C4-2B (cell line): ENCODE data around the gene ABCA4.

ENCODE experiments used
- H3K27ac ChIP-seq: fragments of 450-650 bp; 2 replicates; pipeline ENCODE4 v1.5.1; 2017
- CTCF ChIP-seq: fragments of 450-650 bp; conservative IDR thresholded peaks from 2 replicates; pipeline ENCODE4 v1.5.1; 2017; ENCODE audit warnings: mild to moderate bottlenecking
- ZFX ChIP-seq: fragments of 450-650 bp; IDR thresholded peaks from 2 replicates; pipeline ENCODE4 v1.6.1; 2017

ABCA4 gene

GRCh38 chr1:93988634-93989350 is 132.2 kb downstream of the ABCA4 start:
- H3K27ac ChIP-seq: no peak overlapping the region
- TF ChIP-seq ZFX (no peak), CTCF (no peak)

GRCh38 chr1:93981274-93981667 is 139.7 kb downstream of the ABCA4 start:
- no peak for TF ChIP-seq CTCF
- no peak for TF ChIP-seq ZFX
- no peak overlapping the region for H3K27ac ChIP-seq

DNA sequence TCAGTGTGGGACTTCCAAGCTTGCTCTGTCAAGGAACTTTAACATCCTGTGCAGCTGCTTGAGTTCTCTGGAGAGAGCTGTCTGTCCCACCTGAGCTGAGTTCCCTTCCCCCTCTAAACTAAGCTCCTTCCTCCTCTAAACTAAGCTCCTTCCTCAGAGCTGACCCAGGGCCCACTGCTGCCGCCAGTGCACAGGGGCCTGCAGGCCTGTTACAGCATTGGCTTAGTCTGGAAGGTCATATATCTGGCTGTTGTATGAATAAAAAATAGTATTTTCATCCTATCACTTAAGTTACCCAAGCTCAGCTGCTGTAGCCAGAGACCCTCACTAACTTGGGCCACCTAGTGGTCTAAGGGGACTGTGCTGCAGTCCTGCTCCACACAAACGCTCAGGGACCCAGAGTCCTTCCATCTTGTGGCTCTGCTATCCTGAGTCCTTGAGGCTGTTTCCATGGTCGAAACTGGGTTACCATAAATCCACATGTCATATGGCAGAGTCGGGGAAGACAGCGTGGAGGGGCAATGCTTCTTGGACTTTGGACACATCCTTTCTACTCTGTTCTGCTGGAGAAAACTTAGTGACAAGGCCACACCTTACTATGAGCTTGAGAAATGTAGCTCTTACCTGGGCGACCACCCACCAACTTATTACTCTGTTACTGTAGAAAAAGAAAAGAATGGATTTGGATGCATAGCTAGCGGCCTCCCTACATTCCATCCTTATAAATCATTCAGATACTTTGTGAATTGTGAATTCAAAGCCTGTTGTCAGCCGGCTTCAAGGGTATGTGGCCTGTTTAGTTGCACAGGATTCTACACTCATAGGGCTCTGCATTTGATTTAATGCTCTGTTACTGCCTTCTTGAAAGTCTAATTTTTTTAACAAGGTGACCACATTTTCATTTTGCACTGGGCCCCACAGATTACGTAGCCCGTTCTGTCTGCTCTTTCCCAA is 140.4 kb downstream of the ABCA4 start:
- H3K27ac ChIP-seq: no peak overlapping the region
- TF ChIP-seq CTCF: peak; percentile 28
- no peak for TF ChIP-seq ZFX

GRCh38 chr1:93979718-93980319 is 141.1 kb downstream of the ABCA4 start:
- H3K27ac ChIP-seq: no peak overlapping the region
- TF ChIP-seq ZFX (no peak), CTCF (no peak)

GRCh38 chr1:93979040-93979717 is 141.8 kb downstream of the ABCA4 start:
- H3K27ac ChIP-seq: no peak overlapping the region
- TF ChIP-seq CTCF (no peak), ZFX (no peak)

DNA sequence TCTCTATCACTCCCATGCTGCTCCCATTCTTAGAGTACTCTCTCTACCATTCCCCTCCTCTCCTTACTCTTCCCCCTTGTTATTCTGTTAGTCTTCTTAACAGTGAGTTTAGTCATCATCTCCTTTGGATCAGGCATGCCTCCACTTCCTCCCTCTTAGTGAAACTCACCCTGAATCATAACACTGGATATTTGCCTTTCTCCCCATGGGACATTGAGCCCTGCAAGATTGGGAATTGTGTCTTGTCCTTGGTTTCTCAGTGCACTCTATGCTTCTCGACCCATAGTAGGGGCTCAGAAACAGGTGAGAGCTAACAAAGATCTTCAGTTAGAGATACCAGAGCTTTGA is 143.4 kb downstream of the ABCA4 start:
- H3K27ac ChIP-seq: no peak overlapping the region
- no peak for TF ChIP-seq ZFX
- TF ChIP-seq CTCF: no peak
